Measurements from ENCODE around the gene PYGM.
A peak's percentile ranks its signal among the peaks of the same experiment; 100 is the strongest.

PYGM gene

DNA sequence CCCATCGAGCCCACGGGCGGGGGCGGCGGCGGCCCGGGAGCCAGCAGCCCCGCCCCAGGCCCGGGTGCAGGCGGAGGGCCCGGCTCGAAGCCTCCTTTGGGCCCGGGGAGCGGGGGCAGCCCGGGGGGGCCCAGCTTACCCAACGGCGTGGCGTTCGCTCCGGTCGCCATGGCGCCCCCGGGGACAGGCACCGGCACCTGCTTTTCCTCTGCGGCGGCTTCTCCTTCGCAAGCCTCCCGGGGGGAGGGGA lies 18.4 kb upstream of the PYGM start:
- DNase-seq: no peak
- TF ChIP-seq, protein P1, sequence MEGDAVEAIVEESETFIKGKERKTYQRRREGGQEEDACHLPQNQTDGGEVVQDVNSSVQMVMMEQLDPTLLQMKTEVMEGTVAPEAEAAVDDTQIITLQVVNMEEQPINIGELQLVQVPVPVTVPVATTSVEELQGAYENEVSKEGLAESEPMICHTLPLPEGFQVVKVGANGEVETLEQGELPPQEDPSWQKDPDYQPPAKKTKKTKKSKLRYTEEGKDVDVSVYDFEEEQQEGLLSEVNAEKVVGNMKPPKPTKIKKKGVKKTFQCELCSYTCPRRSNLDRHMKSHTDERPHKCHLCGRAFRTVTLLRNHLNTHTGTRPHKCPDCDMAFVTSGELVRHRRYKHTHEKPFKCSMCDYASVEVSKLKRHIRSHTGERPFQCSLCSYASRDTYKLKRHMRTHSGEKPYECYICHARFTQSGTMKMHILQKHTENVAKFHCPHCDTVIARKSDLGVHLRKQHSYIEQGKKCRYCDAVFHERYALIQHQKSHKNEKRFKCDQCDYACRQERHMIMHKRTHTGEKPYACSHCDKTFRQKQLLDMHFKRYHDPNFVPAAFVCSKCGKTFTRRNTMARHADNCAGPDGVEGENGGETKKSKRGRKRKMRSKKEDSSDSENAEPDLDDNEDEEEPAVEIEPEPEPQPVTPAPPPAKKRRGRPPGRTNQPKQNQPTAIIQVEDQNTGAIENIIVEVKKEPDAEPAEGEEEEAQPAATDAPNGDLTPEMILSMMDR (IDR thresholded peaks at IDR 0.05; ENCODE audit: low read depth, low read length): no peak
- peak overlapping the region; percentile 83 for H3K4me3 ChIP-seq (ENCODE audit: low read depth, low read length)
- peaks cover 57% of the 10 kb centered on the region for H3K36me3 ChIP-seq
- no peaks in the 10 kb centered on the region for H3K27me3 ChIP-seq (ENCODE audit: insufficient read depth, low read depth, severe bottlenecking)
- H3K27ac ChIP-seq: peak overlapping the region; percentile 99
- H3K9me3 ChIP-seq (ENCODE audit: severe bottlenecking): no peaks in the 10 kb centered on the region

DNA sequence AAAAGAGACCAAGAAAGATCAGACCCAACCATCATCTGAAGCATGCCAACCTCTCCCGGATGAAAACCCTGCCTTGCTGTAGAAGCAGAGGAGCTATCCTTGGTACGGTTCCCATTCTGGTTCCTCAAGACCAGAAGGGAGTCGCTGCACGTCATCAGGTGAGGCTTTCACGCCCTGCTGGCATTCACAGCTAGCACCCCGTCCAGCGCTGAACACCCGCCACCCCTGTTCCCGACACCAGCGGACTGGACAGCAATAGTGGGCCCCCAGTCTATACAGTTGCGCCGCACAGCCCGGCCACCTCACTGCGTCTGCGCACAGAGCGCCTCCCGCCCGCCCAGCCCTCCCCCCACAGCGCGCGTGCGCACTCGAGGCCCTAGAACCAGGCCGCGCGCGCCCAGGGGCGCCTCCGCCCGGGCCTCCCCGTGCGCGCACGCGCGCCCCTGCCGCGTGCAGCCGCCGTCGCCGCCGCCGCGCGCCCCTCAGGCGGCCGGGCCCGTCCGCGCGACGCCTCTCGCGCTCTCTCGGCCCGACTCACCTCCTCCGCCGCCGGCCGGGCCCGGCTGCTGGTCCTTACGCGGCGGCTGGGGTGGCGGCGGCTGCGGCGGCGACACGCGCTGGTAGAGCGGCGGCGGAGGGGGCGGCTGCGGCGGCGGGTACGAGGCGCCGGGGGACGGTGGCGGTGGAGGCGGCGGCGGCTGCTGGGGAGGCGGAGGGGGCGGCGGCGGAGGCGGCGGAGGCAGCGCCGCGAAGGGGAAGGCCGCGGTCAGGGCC lies 17.9 kb upstream of the PYGM start:
- Histone ChIP-seq H3K4me3 (ENCODE audit: low read depth, low read length) (peak overlapping the region; percentile 97), H3K27ac (peak overlapping the region; percentile 99), H3K27me3 (ENCODE audit: insufficient read depth, low read depth, severe bottlenecking) (no peaks in the 10 kb centered on the region), H3K9me3 (ENCODE audit: severe bottlenecking) (no peaks in the 10 kb centered on the region), H3K36me3 (peaks cover 62% of the 10 kb centered on the region)
- peak; percentile 79 for DNase-seq
- TF ChIP-seq, protein P1 (IDR thresholded peaks at IDR 0.05; ENCODE audit: low read depth, low read length): no peak

DNA sequence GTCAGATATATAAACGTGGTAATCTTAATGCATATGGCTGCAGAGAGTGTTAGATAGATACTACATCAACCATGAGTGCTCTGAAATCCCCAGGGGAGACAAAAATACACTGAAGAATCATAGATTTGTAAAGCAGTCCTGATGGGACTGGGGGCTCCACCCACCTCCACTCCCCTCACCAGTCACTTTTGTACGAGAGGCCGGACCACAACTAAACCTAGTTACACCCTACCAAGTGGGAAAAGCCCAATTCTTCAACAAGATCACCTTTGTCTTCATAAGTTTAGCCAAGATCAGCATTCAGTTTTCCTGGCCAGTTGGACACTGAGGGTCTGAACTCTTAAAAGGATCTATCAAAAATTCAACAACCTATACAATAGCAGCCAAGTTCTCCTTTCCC lies 17.1 kb upstream of the PYGM start:
- Histone ChIP-seq H3K4me3 (ENCODE audit: low read depth, low read length) (peak overlapping the region; percentile 97), H3K36me3 (peaks cover 69% of the 10 kb centered on the region), H3K27me3 (ENCODE audit: insufficient read depth, low read depth, severe bottlenecking) (no peaks in the 10 kb centered on the region), H3K9me3 (ENCODE audit: severe bottlenecking) (no peaks in the 10 kb centered on the region), H3K27ac (peak overlapping the region; percentile 74)
- TF ChIP-seq, protein P1 (IDR thresholded peaks at IDR 0.05; ENCODE audit: low read depth, low read length): no peak
- DNase-seq: no peak

DNA sequence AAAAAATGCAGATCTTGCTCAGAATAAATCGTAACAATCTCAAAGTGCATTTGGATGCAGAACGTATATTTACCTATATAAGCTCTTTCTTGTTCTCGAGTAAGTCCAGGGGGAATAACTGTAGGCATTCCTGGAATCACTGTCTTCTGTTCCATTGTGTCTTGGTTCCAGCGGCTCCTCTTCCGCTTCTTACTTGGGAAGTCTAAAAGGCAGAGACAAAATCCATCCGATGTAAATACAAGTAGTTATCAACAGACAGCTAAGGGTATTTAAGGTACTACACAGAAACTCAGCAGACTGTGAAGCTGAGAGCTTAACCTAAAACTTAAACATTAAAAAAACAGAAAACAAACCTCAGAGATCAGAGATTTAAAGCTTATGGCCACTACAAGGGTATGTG lies 16.7 kb upstream of the PYGM start:
- no peak for DNase-seq
- Histone ChIP-seq H3K4me3 (ENCODE audit: low read depth, low read length) (peak overlapping the region; percentile 97), H3K36me3 (peaks cover 74% of the 10 kb centered on the region), H3K9me3 (ENCODE audit: severe bottlenecking) (no peaks in the 10 kb centered on the region), H3K27me3 (ENCODE audit: insufficient read depth, low read depth, severe bottlenecking) (no peaks in the 10 kb centered on the region), H3K27ac (no peak overlapping the region)
- TF ChIP-seq, protein P1 (IDR thresholded peaks at IDR 0.05; ENCODE audit: low read depth, low read length): no peak

DNA sequence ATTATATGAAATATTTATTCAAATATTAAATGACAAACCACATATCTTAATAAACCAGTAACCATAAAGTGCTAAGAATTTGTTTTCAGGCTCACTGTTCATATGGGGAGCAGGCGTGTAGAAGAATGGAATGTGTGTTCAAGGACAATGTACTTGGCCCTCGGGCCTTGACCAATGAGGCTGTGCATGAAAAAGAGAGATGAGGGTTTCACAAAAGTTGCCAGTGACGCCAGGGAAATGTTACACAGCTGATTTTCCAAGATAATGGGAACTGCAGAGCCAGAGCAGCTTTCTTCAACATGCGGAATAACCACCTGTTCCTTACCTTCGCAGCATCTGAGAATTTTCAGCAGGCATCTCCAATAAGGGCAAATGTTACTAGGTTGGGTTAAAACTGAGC lies 14.4 kb upstream of the PYGM start:
- no peaks in the 10 kb centered on the region for H3K9me3 ChIP-seq (ENCODE audit: severe bottlenecking)
- TF ChIP-seq, protein P1 (IDR thresholded peaks at IDR 0.05; ENCODE audit: low read depth, low read length): no peak
- H3K27me3 ChIP-seq (ENCODE audit: insufficient read depth, low read depth, severe bottlenecking): no peaks in the 10 kb centered on the region
- peaks cover 84% of the 10 kb centered on the region for H3K36me3 ChIP-seq
- H3K4me3 ChIP-seq (ENCODE audit: low read depth, low read length): no peak overlapping the region
- DNase-seq: no peak
- no peak overlapping the region for H3K27ac ChIP-seq
